ENCODE measurements around the gene KIF26B.
"Not testable (repeated sequence)": the region's sequence is repeated elsewhere in the genome, so short reads cannot be mapped to it uniquely, and the experiment has no call there.

KIF26B gene

DNA sequence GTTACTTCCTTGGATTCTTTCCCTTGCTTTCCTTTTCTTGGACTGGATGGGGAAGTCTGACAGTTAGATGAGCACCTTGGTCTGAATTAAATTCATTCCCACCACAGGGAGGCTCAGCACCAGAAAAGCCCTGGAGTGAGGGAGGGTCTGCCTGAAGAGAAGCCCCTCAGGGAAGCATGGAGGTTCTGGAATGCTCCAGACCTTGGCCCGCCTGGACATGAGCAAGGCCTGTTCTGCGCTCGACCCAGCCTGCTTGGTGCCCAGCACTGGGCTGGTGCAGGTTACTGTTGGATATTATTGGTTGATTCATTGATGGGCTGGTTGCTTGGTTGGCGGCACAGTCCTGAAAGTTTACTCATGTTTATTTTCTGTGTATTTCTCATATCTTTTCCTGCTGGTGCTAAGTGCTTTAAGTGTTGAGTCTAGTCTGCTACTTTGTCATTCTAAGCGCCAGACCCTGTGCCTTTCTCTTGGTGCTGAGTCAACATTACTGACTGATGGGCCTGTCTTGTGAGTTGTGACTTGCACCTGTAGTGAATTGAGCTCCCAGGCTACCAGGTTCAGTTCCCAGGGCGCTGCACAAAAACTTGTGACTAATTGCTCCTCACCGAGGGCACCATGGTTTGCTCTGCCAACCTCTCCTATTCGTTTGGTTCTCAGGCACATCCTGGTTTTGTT lies 538.5 kb downstream of the KIF26B start:
- no peak for DNase-seq (ENCODE audit: low read depth)
- TF ChIP-seq, protein P1, sequence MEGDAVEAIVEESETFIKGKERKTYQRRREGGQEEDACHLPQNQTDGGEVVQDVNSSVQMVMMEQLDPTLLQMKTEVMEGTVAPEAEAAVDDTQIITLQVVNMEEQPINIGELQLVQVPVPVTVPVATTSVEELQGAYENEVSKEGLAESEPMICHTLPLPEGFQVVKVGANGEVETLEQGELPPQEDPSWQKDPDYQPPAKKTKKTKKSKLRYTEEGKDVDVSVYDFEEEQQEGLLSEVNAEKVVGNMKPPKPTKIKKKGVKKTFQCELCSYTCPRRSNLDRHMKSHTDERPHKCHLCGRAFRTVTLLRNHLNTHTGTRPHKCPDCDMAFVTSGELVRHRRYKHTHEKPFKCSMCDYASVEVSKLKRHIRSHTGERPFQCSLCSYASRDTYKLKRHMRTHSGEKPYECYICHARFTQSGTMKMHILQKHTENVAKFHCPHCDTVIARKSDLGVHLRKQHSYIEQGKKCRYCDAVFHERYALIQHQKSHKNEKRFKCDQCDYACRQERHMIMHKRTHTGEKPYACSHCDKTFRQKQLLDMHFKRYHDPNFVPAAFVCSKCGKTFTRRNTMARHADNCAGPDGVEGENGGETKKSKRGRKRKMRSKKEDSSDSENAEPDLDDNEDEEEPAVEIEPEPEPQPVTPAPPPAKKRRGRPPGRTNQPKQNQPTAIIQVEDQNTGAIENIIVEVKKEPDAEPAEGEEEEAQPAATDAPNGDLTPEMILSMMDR (conservative IDR thresholded peaks at IDR 0.05; ENCODE audit: low read depth, low read length), result no peak
- no peak overlapping the region for H3K4me3 ChIP-seq (ENCODE audit: low read depth, low read length)

DNA sequence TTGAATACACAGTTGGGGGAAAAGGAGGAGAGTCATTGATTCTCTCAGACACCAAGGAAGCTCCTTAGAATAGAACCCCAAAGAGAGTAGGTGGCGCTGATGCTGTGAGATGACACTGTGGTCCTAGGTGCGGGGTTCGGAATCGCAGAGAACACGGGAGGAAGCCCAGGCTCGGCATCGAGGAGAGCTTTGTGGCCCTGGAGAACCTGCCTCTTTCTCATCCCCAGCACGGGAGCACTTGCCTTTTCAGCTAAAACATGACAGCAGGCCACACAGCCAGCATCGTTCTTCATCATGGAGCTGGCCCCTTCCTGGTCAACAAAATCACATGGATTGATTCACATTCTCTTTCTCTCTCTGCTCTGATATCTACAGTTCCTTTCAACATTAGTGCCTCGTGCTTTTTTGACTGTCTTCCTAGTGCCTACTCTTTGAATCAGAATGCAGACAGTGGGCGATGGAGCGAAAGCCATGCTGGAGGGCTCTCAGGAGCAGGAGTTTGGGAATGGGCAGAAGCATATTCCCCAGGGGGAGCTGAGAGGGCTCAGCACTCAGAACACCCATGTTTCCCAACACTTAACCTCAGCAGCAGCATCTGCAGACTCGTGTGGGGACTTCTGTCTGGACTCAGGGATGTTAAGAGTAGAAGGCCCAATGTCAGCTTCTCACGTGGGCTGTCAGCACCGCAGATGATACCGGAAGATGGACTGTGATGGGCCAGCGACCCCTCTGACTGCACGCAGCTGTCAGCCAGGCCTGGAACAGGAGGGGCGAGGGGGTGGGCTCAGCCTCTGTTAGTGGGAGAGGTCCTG lies 539.4 kb downstream of the KIF26B start:
- H3K4me3 ChIP-seq (ENCODE audit: low read depth, low read length), result no peak overlapping the region
- no peak for DNase-seq (ENCODE audit: low read depth)
- TF ChIP-seq, protein P1 (conservative IDR thresholded peaks at IDR 0.05; ENCODE audit: low read depth, low read length), result no peak

DNA sequence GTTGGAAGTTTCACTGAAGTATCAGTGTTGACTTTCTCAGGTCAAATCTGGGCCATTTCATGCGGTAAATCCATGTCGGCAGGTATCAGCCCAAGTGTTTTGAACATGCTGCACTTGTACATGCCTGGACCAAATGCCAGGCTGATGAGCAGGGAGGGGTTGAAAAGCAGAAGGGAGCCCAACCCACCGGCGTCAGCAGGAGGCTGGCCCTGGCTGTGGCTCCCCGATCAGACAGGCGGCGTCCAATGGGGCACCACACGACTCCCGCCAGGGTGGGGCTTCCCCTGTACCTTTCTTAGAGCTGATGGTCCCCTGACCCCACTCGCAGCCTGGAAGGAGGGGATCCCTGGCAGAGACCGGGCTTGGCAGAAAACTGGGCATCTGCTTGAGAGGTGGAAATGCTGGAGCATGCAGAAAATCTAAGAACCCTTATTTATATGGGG lies 540.0 kb downstream of the KIF26B start:
- no peak for DNase-seq (ENCODE audit: low read depth)

DNA sequence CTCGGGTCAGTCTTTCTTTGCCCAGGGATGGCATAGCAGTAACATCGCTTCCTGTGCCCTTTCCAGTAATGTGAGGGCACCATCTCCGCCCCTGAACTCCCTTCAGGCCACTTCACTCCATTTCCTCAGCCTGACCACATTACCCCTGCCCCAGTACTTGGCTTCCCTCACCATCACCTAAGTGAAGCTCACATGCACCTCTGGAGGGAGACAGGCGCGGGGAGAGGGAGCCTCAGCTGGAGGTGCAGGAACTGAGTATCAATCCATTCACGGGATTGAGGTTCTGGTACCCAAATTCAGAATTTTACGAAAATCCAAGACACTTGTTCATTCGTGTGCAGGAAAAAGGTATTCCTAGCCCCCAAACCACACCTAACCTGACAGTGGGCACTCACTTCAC lies 540.4 kb downstream of the KIF26B start:
- TF ChIP-seq, protein P1 (conservative IDR thresholded peaks at IDR 0.05; ENCODE audit: low read depth, low read length), result no peak
- no peak for DNase-seq (ENCODE audit: low read depth)
- no peak overlapping the region for H3K4me3 ChIP-seq (ENCODE audit: low read depth, low read length)

More for the DNA sequence above, 540.0 kb downstream of the KIF26B start:
- H3K4me3 ChIP-seq (ENCODE audit: low read depth, low read length), result no peak overlapping the region
- TF ChIP-seq, protein P1 (conservative IDR thresholded peaks at IDR 0.05; ENCODE audit: low read depth, low read length), result no peak

DNA sequence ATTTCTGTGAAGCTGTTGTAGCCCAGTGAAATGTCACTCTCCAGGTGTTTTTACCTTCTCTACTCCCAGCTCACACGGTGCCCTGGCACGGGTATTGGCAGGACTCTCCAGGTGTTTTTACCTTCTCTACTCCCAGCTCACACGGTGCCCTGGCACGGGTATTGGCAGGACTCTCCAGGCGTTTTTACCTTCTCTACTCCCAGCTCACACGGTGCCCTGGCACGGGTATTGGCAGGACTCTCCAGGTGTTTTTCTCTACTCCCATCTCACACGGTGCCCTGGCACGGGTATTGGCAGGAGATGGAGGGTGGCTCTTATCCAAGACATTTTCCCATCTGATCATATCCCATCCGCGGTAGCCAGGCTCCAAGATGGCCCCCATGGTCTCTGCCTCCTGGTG lies 540.9 kb downstream of the KIF26B start:
- not testable (repeated sequence) for H3K4me3 ChIP-seq (ENCODE audit: low read depth, low read length); DNase-seq (ENCODE audit: low read depth)

DNA sequence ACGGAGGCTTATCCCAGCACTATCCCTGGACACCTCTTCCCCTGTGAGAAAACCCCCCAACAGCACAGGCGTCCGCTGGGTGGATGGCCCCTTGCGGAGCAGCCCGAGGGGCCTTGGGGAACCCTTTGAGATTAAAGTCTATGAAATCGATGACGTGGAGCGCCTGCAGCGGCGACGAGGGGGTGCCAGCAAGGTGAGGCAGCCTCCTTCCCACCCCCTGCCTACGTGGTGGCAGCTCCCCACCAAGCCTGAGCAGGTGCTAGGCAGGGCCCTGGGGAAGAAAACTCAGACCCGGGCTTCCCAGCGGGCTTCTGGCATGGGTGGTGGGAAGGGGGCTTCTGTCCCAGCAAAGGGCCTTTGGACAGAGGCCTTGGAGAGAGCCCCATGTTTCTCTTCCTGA lies 543.3 kb downstream of the KIF26B start:
- TF ChIP-seq, protein P1 (conservative IDR thresholded peaks at IDR 0.05; ENCODE audit: low read depth, low read length), result no peak
- H3K4me3 ChIP-seq (ENCODE audit: low read depth, low read length), result no peak overlapping the region
- DNase-seq (ENCODE audit: low read depth), result no peak

DNA sequence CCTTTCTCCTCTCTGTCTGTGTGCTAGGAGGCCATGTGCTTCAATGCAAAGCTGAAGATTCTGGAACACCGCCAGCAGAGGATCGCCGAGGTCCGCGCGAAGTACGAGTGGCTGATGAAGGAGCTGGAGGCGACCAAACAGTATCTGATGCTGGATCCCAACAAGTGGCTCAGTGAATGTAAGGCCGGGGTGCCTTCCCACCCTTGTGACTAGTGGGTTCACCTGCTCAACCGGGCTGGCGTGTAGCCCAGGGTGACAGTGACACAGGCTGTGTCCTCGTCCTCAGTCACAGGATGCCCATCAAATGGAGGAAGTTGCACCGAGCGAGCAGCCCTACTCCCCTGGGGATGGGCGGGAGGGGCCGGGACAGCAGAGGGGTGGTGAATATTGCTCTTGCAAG lies 544.1 kb downstream of the KIF26B start:
- TF ChIP-seq, protein P1 (conservative IDR thresholded peaks at IDR 0.05; ENCODE audit: low read depth, low read length), result no peak
- DNase-seq (ENCODE audit: low read depth), result no peak
- no peak overlapping the region for H3K4me3 ChIP-seq (ENCODE audit: low read depth, low read length)
